Vagina (tissue), 2 donors: Measurements from ENCODE around the gene MRPS12. TPM values are rescaled to one million over a fixed set of nuclear protein-coding genes. Genes with fewer than 3 reads are reported as not detected.

ENCODE experiments used
- DNase-seq, 2 donors: peaks; one replicate each; pipeline ENCODE4 v3.0.0-alpha.2; 2017; ENCODE audit errors: extremely low spot score in 2 of 2
- H3K27ac ChIP-seq: fragments of 200-600 bp; sonication (generic); one replicate; pipeline ENCODE4 v1.5.1; 2019
- H3K27me3 ChIP-seq: fragments of 200-600 bp; sonication (generic); one replicate; pipeline ENCODE4 v1.5.1; 2019
- H3K36me3 ChIP-seq, 2 donors: fragments of 200-600 bp; sonication (generic); one replicate each; pipeline ENCODE4 v1.5.1; 2017 to 2019
- H3K4me1 ChIP-seq: fragments of 200-600 bp; sonication (generic); one replicate; pipeline ENCODE4 v1.5.1; 2019
- H3K4me3 ChIP-seq, 2 donors: fragments of 200-600 bp; sonication (generic); 1 replicate in 1 of 2; 2 replicates in 1 of 2; pipeline ENCODE4 v1.5.1; 2016 to 2019
- H3K9me3 ChIP-seq: fragments of 200-600 bp; sonication (generic); one replicate; pipeline ENCODE4 v1.5.1; 2019
- CTCF ChIP-seq, 3 experiments: fragments of 450-650 bp in 2 of 3; fragments of 200-600 bp in 1 of 3; sonication (generic) in 1 of 3; IDR thresholded peaks; one replicate each; pipeline ENCODE4 v1.5.1; 2017 to 2019; ENCODE audit warnings: antibody characterized with exemption in 3 of 3, mild to moderate bottlenecking in 2 of 3, moderate library complexity in 2 of 3
- POLR2A ChIP-seq, 2 donors: fragments of 450-650 bp; IDR thresholded peaks; one replicate each; pipeline ENCODE4 v1.6.1; 2017; ENCODE audit warnings: antibody characterized with exemption in 2 of 2, mild to moderate bottlenecking in 2 of 2, moderate library complexity in 2 of 2
- POLR2AphosphoS5 ChIP-seq, 2 donors: sonication (generic); formaldehyde crosslinking; IDR thresholded peaks; one replicate each; pipeline ENCODE4 v1.9.0; 2017; ENCODE audit warnings: antibody characterized with exemption in 2 of 2, mild to moderate bottlenecking in 2 of 2, low read depth in 1 of 2; ENCODE audit not compliant: insufficient read depth in 1 of 2
- intact Hi-C: fragments of 100-400 bp; cut with DNase I; formaldehyde crosslinking; loops from one replicate; pipeline ENCODE4 v1.15.1; 2023
- total RNA-seq: library from RNA; depleted of rRNA; stranded (reverse); fragments of >200 nt; gene quantifications from one replicate; pipeline ENCODE4 v1.2.3, GENCODE V29; 2016

MRPS12 gene
- total RNA-seq, 1 donor from 2014 or later = 44.7 TPM

GRCh38 chr19:38919837-38920601, 10.7 kb upstream of the MRPS12 start:
- Histone ChIP-seq H3K36me3 (peaks cover 0 to 16% of the 10 kb centered on the region in 2 donors), H3K4me1 (no peaks in the 10 kb centered on the region), H3K27me3 (no peaks in the 10 kb centered on the region), H3K9me3 (no peaks in the 10 kb centered on the region), H3K4me3 (no peak overlapping the region), H3K27ac (no peak overlapping the region)
- no peak for DNase-seq
- TF ChIP-seq POLR2AphosphoS5 (IDR thresholded peaks at IDR 0.05; ENCODE audit: insufficient read depth in 1 of 2, low read depth in 1 of 2) = no peak
- TF ChIP-seq POLR2A (IDR thresholded peaks at IDR 0.05) = no peak
- no peak for TF ChIP-seq CTCF (IDR thresholded peaks at IDR 0.05)
- intact Hi-C loops = no loop called here

- no peak overlapping the region for H3K4me3 ChIP-seq
- intact Hi-C loops = no loop called here
- H3K27me3 ChIP-seq = no peaks in the 10 kb centered on the region
- no peaks in the 10 kb centered on the region for H3K4me1 ChIP-seq
- no peak for DNase-seq
- H3K27ac ChIP-seq = no peak overlapping the region
- TF ChIP-seq POLR2A (IDR thresholded peaks at IDR 0.05) = no peak
- no peaks in the 10 kb centered on the region for H3K9me3 ChIP-seq
- peaks cover 0 to 24% of the 10 kb centered on the region in 2 donors for H3K36me3 ChIP-seq
Measured at GRCh38 chr19:38920602-38921419, 9.9 kb upstream of the MRPS12 start.

GRCh38 chr19:38921420-38922274, 9.1 kb upstream of the MRPS12 start:
- intact Hi-C loops = no loop called here
- TF ChIP-seq POLR2AphosphoS5 (IDR thresholded peaks at IDR 0.05; ENCODE audit: insufficient read depth in 1 of 2, low read depth in 1 of 2) = no peak
- no peak for TF ChIP-seq POLR2A (IDR thresholded peaks at IDR 0.05)
- no peak for TF ChIP-seq CTCF (IDR thresholded peaks at IDR 0.05)
- no peak overlapping the region for H3K4me3 ChIP-seq
- H3K4me1 ChIP-seq = no peaks in the 10 kb centered on the region
- H3K27ac ChIP-seq = no peak overlapping the region
- H3K9me3 ChIP-seq = no peaks in the 10 kb centered on the region
- no peaks in the 10 kb centered on the region for H3K27me3 ChIP-seq
- no peak for DNase-seq
- peaks cover 0 to 24% of the 10 kb centered on the region in 2 donors for H3K36me3 ChIP-seq

GRCh38 chr19:38922482-38922881, 8.3 kb upstream of the MRPS12 start:
- Histone ChIP-seq H3K27me3 (no peaks in the 10 kb centered on the region), H3K27ac (no peak overlapping the region), H3K9me3 (no peaks in the 10 kb centered on the region), H3K4me1 (no peaks in the 10 kb centered on the region), H3K36me3 (peaks cover 0 to 24% of the 10 kb centered on the region in 2 donors), H3K4me3 (no peak overlapping the region)
- no peak for TF ChIP-seq POLR2AphosphoS5 (IDR thresholded peaks at IDR 0.05; ENCODE audit: insufficient read depth in 1 of 2, low read depth in 1 of 2)
- no peak for DNase-seq
- intact Hi-C loops = no loop called here

- Histone ChIP-seq H3K36me3 (peaks cover 0 to 24% of the 10 kb centered on the region in 2 donors), H3K27me3 (no peaks in the 10 kb centered on the region), H3K27ac (no peak overlapping the region), H3K4me3 (no peak overlapping the region), H3K9me3 (no peaks in the 10 kb centered on the region), H3K4me1 (peaks cover 2% of the 10 kb centered on the region)
- no peak for DNase-seq
- TF ChIP-seq POLR2AphosphoS5 (IDR thresholded peaks at IDR 0.05; ENCODE audit: insufficient read depth in 1 of 2, low read depth in 1 of 2) = no peak
- no peak for TF ChIP-seq CTCF (IDR thresholded peaks at IDR 0.05)
- TF ChIP-seq POLR2A (IDR thresholded peaks at IDR 0.05) = no peak
- intact Hi-C loops = no loop called here
Measured at GRCh38 chr19:38924388-38924787, 6.4 kb upstream of the MRPS12 start.
